ENCODE data around the gene LORICRIN.

LORICRIN gene

GRCh38 chr1:153251087-153251486 lies 8.4 kb upstream of the LORICRIN start:
- no peak for DNase-seq

GRCh38 chr1:153251562-153251961 lies 7.9 kb upstream of the LORICRIN start:
- DNase-seq = no peak

- no peak for DNase-seq
Observed at GRCh38 chr1:153251988-153252387, 7.5 kb upstream of the LORICRIN start.

DNA sequence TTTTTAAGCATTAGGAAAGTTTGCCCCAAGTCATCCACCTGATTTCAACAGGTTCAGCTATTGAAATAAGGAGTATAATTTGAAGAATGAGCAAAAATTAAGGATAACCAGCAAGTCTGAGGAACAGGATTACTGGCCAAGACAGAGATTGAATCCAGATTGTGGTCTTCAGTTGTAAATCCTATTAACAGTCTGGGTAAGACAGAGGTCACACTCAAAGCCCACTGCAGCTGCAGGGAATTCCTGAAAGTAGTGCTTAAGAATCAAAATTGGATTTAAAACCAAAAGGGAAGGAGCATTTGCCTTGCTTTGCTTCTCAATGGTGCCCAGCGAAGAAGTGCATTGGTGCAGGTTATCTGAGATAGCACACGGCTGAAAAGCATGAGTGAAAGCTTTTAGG lies 6.4 kb upstream of the LORICRIN start:
- DNase-seq = no peak

DNA sequence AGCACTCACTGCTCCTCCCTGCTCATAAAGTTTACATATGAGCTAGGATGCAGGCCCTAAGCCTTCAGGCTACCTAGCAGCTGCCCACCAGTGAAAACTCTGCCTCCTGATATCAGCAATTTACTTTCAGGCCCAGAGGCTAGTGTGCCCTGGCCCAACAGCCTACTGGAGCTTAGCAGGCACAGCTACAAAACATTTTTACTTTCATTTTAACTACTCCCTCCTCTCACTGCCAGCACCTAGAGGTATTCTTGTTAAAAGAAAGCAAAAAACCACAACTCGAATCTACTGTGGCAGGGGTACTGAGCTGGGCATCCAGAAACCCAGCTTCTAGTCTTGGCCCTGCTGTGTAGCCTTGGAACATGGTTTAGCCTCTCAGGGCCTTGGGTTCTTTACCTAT lies 5.8 kb upstream of the LORICRIN start:
- DNase-seq = no peak

GRCh38 chr1:153260585-153261280 lies 1.2 kb downstream of the LORICRIN start:
- DNase-seq = no peak

DNA sequence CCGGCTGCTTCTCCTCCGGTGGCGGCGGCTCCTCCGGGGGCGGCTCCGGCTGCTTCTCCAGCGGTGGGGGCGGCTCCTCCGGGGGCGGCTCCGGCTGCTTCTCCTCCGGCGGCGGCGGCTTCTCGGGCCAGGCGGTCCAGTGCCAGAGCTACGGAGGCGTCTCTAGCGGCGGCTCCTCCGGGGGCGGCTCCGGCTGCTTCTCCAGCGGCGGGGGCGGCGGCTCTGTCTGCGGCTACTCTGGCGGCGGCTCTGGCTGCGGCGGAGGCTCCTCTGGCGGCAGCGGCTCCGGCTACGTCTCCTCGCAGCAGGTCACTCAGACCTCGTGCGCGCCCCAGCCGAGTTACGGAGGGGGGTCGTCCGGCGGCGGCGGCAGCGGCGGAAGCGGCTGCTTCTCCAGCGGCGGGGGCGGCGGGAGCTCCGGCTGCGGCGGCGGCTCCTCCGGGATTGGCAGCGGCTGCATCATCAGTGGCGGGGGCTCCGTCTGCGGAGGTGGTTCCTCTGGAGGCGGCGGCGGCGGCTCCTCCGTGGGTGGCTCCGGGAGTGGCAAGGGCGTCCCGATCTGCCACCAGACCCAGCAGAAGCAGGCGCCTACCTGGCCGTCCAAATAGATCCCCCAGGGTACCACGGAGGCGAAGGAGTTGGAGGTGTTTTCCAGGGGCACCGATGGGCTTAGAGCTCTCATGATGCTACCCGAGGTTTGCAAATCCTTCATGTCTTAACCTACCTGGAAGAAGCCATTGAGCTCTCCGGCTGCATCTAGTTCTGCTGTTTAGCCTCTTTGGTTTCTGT lies 2.0 kb downstream of the LORICRIN start:
- DNase-seq = peak; percentile 39

DNA sequence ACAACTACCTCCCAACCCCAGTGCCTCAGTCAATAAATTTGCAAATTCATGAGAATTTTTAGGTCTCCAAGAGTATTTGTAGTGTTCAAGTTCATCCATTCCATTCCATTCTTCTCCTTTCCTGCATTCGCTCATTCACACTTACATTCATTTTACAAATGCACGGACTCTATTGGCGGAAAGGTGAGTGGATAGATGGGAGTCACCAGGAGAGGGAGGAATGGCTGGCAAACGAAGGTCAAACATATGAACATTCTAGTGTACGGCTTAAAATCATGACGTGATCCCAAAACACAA lies 2.5 kb downstream of the LORICRIN start:
- DNase-seq = no peak

GRCh38 chr1:153262462-153263157 lies 3.1 kb downstream of the LORICRIN start:
- no peak for DNase-seq

DNA sequence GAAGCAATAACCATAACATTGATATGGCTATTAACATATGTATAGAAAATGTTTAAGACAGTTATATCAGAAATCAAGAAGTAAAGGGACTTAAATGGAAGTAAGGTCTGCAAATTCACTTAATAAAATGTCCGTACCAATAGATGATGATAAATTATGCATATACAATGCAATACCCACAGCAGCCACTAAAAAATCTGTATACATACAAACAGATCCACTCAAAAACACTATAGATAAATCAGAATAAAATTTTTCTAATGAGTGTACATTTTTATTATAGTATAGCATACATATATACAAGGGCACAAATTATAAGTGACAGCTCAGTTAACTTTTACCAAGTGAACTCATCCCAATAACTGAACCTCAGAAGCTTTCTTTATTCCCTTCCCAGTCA lies 6.0 kb downstream of the LORICRIN start:
- no peak for DNase-seq

GRCh38 chr1:153271711-153272110 lies 12.2 kb downstream of the LORICRIN start:
- DNase-seq = no peak

DNA sequence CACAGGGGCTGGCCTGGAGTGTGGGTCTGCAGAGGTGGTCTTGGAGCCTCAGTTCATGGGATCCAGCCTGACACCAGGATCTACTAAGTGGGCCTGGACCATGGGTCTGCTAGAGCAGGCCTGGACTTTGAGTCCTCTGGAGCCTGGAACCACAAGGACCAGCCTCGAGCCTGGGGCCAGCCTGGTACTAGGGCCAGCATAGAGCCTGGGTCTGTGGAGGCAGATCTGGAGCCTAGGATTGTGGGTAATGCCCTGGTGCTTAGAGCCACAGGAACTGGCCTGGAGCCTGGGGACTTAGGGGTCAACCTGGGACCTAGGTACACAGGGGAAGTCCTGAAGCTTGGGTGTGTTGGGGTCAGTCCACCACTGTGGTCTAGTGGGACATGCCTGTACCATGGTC lies 12.7 kb downstream of the LORICRIN start:
- no peak for DNase-seq

GRCh38 chr1:153277852-153278251 lies 18.4 kb downstream of the LORICRIN start:
- DNase-seq = peak; percentile 17

GRCh38 chr1:153288634-153289275 lies 29.3 kb downstream of the LORICRIN start:
- no peak for DNase-seq

- no peak for DNase-seq
Observed at GRCh38 chr1:153291514-153291913, 32.0 kb downstream of the LORICRIN start.

- no peak for DNase-seq
Observed at GRCh38 chr1:153292185-153292584, 32.7 kb downstream of the LORICRIN start.

DNA sequence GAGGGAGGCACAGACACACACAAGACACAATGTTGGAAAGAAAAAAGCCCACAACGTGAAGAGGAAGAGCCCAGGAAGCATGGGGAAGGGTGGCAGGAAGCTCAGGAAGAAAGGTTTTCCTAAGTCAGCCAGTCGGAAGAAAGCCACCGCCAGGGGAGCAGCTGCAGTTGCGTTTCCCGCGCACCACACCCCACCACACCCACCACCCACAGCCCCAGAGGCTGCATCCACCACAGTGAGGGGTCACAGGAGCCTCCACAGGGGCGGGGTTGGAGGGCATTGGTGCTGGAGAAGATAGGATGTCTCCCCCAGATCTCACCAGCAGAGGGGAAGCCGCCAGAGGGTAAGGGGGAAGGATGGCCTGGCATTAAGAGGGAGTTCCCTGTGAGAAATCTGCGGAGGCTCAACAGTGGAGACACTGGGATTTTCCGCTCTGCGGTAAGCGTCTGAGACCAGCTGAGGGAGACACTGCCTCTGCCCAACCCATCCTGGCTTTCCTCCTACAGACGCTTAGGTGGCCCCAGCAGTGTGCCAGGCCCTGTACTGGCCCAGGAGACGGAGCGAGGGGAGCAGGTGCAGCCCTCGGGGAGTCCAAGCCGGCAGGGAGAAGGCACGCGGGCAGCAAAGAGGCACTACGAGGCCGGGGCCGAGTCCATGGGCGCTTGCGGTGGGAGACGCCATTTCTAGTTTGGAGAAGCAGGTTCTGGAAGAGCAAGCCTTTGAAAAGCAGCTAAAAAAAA lies 33.4 kb downstream of the LORICRIN start:
- no peak for DNase-seq

- DNase-seq = no peak
Observed at GRCh38 chr1:153293480-153293775, 33.9 kb downstream of the LORICRIN start.

- no peak for DNase-seq
Observed at GRCh38 chr1:153293851-153294250, 34.4 kb downstream of the LORICRIN start.

- DNase-seq = no peak
Observed at GRCh38 chr1:153302308-153302707, 42.8 kb downstream of the LORICRIN start.

DNA sequence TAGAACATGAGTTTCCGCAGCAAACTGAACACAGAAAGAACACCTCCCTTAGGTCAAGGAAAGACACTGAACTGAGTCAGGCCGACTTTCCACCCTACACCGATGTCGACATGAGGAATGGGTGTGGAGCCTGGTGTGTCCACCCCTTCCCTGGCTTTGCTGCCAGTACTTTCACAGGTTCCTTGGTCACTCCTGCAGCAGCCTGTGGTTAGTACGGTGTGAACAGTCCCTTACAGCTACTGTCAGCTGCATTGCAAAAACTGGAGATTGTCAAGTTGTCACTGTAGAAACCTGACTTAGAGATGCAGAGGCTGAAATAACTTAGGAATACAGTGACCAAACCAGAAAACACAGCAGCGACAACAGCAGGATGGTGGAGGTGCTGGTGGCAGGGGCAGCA lies 46.2 kb downstream of the LORICRIN start:
- DNase-seq = no peak

- DNase-seq = no peak
Observed at GRCh38 chr1:153306303-153307220, 47.1 kb downstream of the LORICRIN start.

Data from COR-L47 (cell line).